GM13977 (cell line): ENCODE data around the gene NECTIN3.

ENCODE experiments used
- DNase-seq: peaks from one replicate; pipeline ENCODE4 v3.0.0; 2012; ENCODE audit warnings: low spot score
- CTCF ChIP-seq: IDR thresholded peaks from 2 replicates; pipeline ENCODE4 v1.5.1; 2012; ENCODE audit warnings: mild to moderate bottlenecking, control low read depth; ENCODE audit not compliant: insufficient read depth; ENCODE audit errors: extremely low read depth, missing control alignments
- in situ Hi-C: fragments of 300-500 bp; cut with MboI; formaldehyde crosslinking; loops from one replicate; pipeline ENCODE4 v1.12.0; 2022; ENCODE audit warnings: low sequenced_read_pairs, low pct_unique_long_range_greater_than_20kb, mixed read lengths, inconsistent platforms; ENCODE audit not compliant: unreplicated experiment

The NECTIN3 gene

GRCh38 chr3:111071257-111072030 is at the start of gene NECTIN3:
Gene NECTIN3 (plus strand): TSS chr3:111071816. CDS start chr3:111072018, 202 bp downstream.
- no peak for TF ChIP-seq CTCF
- in situ Hi-C loops, result no loop called here
- DNase-seq, result peak; percentile 70

GRCh38 chr3:111027868-111028267 is 43.7 kb upstream of the NECTIN3 start:
- no peak for TF ChIP-seq CTCF
- no peak for DNase-seq
- in situ Hi-C loops, result no loop called here

- no peak for DNase-seq
- no peak for TF ChIP-seq CTCF
- in situ Hi-C loops, result no loop called here
These were observed 40.1 kb upstream of the NECTIN3 start for GRCh38 chr3:111031538-111031937.

- in situ Hi-C loops, result no loop called here
- no peak for DNase-seq
- TF ChIP-seq CTCF, result no peak
These were observed 38.9 kb upstream of the NECTIN3 start for GRCh38 chr3:111032677-111033076.

- no peak for TF ChIP-seq CTCF
- no peak for DNase-seq
- in situ Hi-C loops, result no loop called here
These were observed 38.1 kb upstream of the NECTIN3 start for GRCh38 chr3:111033470-111034050.

GRCh38 chr3:111035316-111035715 is 36.3 kb upstream of the NECTIN3 start:
- in situ Hi-C loops, result no loop called here
- no peak for DNase-seq
- TF ChIP-seq CTCF, result no peak
